ENCODE data around the gene ICE2. TPM values are rescaled to one million over a fixed set of nuclear protein-coding genes. Genes with fewer than 3 reads are reported as not detected.
A peak's percentile ranks its signal among the peaks of the same experiment; 100 is the strongest.
"Not testable (repeated sequence)": the region's sequence is repeated elsewhere in the genome, so short reads cannot be mapped to it uniquely, and the experiment has no call there.

ICE2 gene
- total and polyA plus RNA-seq, 4 experiments from 2014 or later = 46.5 to 68.4 (median 61.2) TPM

DNA sequence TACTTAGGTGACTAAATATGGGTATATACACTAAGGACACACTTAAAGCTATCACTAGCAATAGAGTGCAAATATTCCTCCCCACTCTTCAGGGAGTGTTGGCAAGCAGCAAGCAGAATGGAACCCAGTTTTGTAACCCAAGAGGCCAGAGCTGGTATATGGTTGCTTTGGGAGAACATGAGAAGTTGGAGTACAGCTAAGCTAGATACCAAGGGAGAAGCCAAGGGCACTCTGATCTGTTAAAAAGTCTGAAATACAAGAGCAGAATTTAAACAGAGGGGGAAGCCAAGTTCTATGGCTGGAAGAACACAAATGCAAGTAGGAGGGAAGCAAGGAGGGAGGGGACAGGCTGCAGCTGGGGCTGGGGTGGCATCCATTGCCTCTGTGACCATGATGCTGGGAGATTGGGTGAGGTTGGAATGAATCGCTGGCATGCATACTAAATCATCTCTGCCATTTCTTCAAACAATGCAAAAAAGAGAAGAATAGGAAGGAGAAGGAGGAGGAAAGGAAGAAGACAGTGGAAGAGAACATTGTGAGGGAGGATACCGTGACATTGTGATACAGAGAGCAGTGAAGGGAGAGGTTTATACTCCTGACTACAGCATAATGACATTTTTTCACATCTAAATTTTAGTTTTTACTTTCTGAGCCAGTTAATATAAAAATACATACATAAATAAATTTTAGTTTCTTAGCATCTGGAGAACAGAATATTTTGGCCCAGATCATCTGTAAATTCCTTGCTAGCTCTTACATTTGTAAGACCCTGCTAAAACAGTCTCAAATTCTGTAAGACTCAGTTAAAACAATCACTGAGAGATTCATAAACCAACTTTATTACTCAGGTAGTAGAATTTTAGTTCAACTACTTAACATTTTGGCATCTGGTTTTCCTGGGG, 72.2 kb downstream of the ICE2 start:
- no peaks in the 10 kb centered on the region for H3K36me3 Mint-ChIP-seq
- Histone ChIP-seq H3K27ac (ENCODE audit: low read depth, low read length) (no peak overlapping the region), H3K27me3 (ENCODE audit: insufficient read depth, low read length) (no peaks in the 10 kb centered on the region), H3K4me1 (ENCODE audit: insufficient read depth, low read length) (peaks cover 19% of the 10 kb centered on the region), H3K9me3 (ENCODE audit: control insufficient read depth in 1 of 2, low read length in 2 of 2) (no peaks in the 10 kb centered on the region), H3K36me3 (ENCODE audit: insufficient read depth, low read length) (no peaks in the 10 kb centered on the region), H3K4me3 (ENCODE audit: low read length in 2 of 2) (no peak overlapping the region)
- no peak for DNase-seq
- H3K4me3 Mint-ChIP-seq = no peak overlapping the region
- H3K4me1 Mint-ChIP-seq = peaks cover 11 to 21% (median 14%) of the 10 kb centered on the region in 4 donors
- CTCF ChIA-PET (ENCODE audit: partially characterized antibody) = interaction anchor here (1.2 kb wide), 1 partner anchor 48 kb away, joined by 3 read pairs; no protein-coding TSS in a partner anchor
- POLR2A ChIA-PET (ENCODE audit: partially characterized antibody) = interaction anchor here (6.5 kb wide), 1 partner anchor 9 kb away, joined by 68 read pairs; the partner anchor contains the start of gene ANXA2
- H3K27me3 Mint-ChIP-seq = no peaks in the 10 kb centered on the region
- no peaks in the 10 kb centered on the region for H3K9me3 Mint-ChIP-seq
- H3K27ac Mint-ChIP-seq = peak overlapping the region in 2 of 7 donors; percentile 38 to 43
- intact Hi-C loops (cut with micrococcal nuclease) = no loop called here

DNA sequence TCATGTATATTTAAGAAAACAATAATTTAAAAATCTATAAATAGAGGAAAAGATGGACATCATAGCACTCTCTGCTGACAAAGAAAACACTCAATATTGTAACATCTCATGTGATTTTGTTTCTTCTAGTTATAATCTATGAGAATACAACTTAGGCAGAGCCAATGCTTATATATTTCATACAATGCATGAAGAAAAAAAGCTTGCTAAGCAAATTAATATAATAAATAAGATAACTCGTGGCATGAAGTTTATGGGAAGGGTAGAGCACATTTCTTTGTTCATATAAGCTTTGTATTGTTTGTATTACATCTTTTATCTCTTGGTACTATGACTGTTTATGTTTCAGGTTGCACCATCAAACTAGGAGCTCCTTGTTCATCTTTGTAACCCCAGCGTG, 73.5 kb downstream of the ICE2 start:
- Mint-ChIP-seq H3K9me3 (no peaks in the 10 kb centered on the region), H3K27ac (no peak overlapping the region), H3K27me3 (no peaks in the 10 kb centered on the region), H3K36me3 (no peaks in the 10 kb centered on the region), H3K4me3 (no peak overlapping the region), H3K4me1 (peaks cover 11 to 21% (median 14%) of the 10 kb centered on the region in 4 donors)
- CTCF ChIA-PET (ENCODE audit: partially characterized antibody) = interaction anchor here (1.2 kb wide), 1 partner anchor 46 kb away, joined by 3 read pairs; no protein-coding TSS in a partner anchor
- Histone ChIP-seq H3K36me3 (ENCODE audit: insufficient read depth, low read length) (no peaks in the 10 kb centered on the region), H3K27ac (ENCODE audit: low read depth, low read length) (no peak overlapping the region), H3K27me3 (ENCODE audit: insufficient read depth, low read length) (no peaks in the 10 kb centered on the region), H3K9me3 (ENCODE audit: control insufficient read depth in 1 of 2, low read length in 2 of 2) (no peaks in the 10 kb centered on the region), H3K4me3 (ENCODE audit: low read length in 2 of 2) (no peak overlapping the region), H3K4me1 (ENCODE audit: insufficient read depth, low read length) (peaks cover 19% of the 10 kb centered on the region)
- POLR2A ChIA-PET (ENCODE audit: partially characterized antibody) = interaction anchor here (6.5 kb wide), 1 partner anchor 7 kb away, joined by 68 read pairs; the partner anchor contains the start of gene ANXA2
- no peak for DNase-seq
- intact Hi-C loops (cut with micrococcal nuclease) = no loop called here

- POLR2A ChIA-PET (ENCODE audit: partially characterized antibody); DNase-seq; H3K9me3 Mint-ChIP-seq; H3K27me3 Mint-ChIP-seq; H3K36me3 Mint-ChIP-seq; CTCF ChIA-PET (ENCODE audit: partially characterized antibody); H3K4me3 Mint-ChIP-seq; H3K36me3 ChIP-seq (ENCODE audit: insufficient read depth, low read length); H3K4me3 ChIP-seq (ENCODE audit: low read length in 2 of 2); H3K9me3 ChIP-seq (ENCODE audit: control insufficient read depth in 1 of 2, low read length in 2 of 2); intact Hi-C loops (cut with micrococcal nuclease); H3K27ac ChIP-seq (ENCODE audit: low read depth, low read length); H3K27me3 ChIP-seq (ENCODE audit: insufficient read depth, low read length); H3K27ac Mint-ChIP-seq: not testable (repeated sequence)
- H3K4me1 Mint-ChIP-seq = peaks cover 12 to 24% (median 17%) of the 10 kb centered on the region in 4 donors
- H3K4me1 ChIP-seq (ENCODE audit: insufficient read depth, low read length) = peaks cover 21% of the 10 kb centered on the region
Observed at GRCh38 chr15:60404351-60404750, 74.6 kb downstream of the ICE2 start.

- Mint-ChIP-seq H3K4me3 (peak overlapping the region in 1 of 8 donors; percentile 20), H3K27ac (peak overlapping the region in 3 of 7 donors; percentile 3 to 99 (median 6)), H3K27me3 (peaks cover 0 to 7% of the 10 kb centered on the region in 2 donors), H3K36me3 (peaks cover 3 to 23% of the 10 kb centered on the region in 2 donors), H3K9me3 (peaks cover 0 to 11% (median 2%) of the 10 kb centered on the region in 8 donors), H3K4me1 (peaks cover 14 to 34% (median 24%) of the 10 kb centered on the region in 4 donors)
- intact Hi-C loops (cut with micrococcal nuclease) = no loop called here
- Histone ChIP-seq H3K36me3 (ENCODE audit: insufficient read depth, low read length) (no peaks in the 10 kb centered on the region), H3K4me1 (ENCODE audit: insufficient read depth, low read length) (peaks cover 30% of the 10 kb centered on the region), H3K9me3 (ENCODE audit: control insufficient read depth in 1 of 2, low read length in 2 of 2) (no peaks in the 10 kb centered on the region), H3K27ac (ENCODE audit: low read depth, low read length) (no peak overlapping the region), H3K4me3 (ENCODE audit: low read length in 2 of 2) (no peak overlapping the region), H3K27me3 (ENCODE audit: insufficient read depth, low read length) (no peaks in the 10 kb centered on the region)
- CTCF ChIA-PET (ENCODE audit: partially characterized antibody) = interaction anchor here (1.5 kb wide), 1 partner anchor 184 kb away, joined by 3 read pairs; no protein-coding TSS in a partner anchor
- POLR2A ChIA-PET (ENCODE audit: partially characterized antibody) = interaction anchor here (0.7 kb wide), 1 partner anchor 37 kb away, joined by 5 read pairs; no protein-coding TSS in a partner anchor
- no peak for DNase-seq
Observed at GRCh38 chr15:60400944-60401343, 78.0 kb downstream of the ICE2 start.

GRCh38 chr15:60399931-60400330, 79.0 kb downstream of the ICE2 start:
- POLR2A ChIA-PET (ENCODE audit: partially characterized antibody) = interaction anchor here (3.7 kb wide), 1 partner anchor 9 kb away, joined by 68 read pairs; no protein-coding TSS in a partner anchor
- H3K36me3 Mint-ChIP-seq = peaks cover 3 to 30% of the 10 kb centered on the region in 2 donors
- CTCF ChIA-PET (ENCODE audit: partially characterized antibody) = interaction anchor here (0.8 kb wide), 2 partner anchors 9 to 40 kb away, joined by 3 read pairs; no protein-coding TSS in a partner anchor
- DNase-seq = no peak
- intact Hi-C loops (cut with micrococcal nuclease) = loop anchor here (10.0 kb wide), 1 partner anchor 185 kb away; no protein-coding TSS in a partner anchor
- peak overlapping the region in 3 of 8 donors; percentile 13 to 94 (median 91) for H3K4me3 Mint-ChIP-seq
- peak overlapping the region in 5 of 7 donors; percentile 95 to 99 (median 98) for H3K27ac Mint-ChIP-seq
- Histone ChIP-seq H3K27ac (ENCODE audit: low read depth, low read length) (no peak overlapping the region), H3K36me3 (ENCODE audit: insufficient read depth, low read length) (no peaks in the 10 kb centered on the region), H3K4me3 (ENCODE audit: low read length in 2 of 2) (no peak overlapping the region), H3K9me3 (ENCODE audit: control insufficient read depth in 1 of 2, low read length in 2 of 2) (no peaks in the 10 kb centered on the region), H3K27me3 (ENCODE audit: insufficient read depth, low read length) (no peaks in the 10 kb centered on the region), H3K4me1 (ENCODE audit: insufficient read depth, low read length) (peaks cover 40% of the 10 kb centered on the region)
- H3K9me3 Mint-ChIP-seq = peaks cover 0 to 11% (median 2%) of the 10 kb centered on the region in 8 donors
- peaks cover 0 to 7% of the 10 kb centered on the region in 2 donors for H3K27me3 Mint-ChIP-seq
- H3K4me1 Mint-ChIP-seq = peaks cover 16 to 44% (median 31%) of the 10 kb centered on the region in 4 donors

- Mint-ChIP-seq H3K4me1 (peaks cover 18 to 50% (median 36%) of the 10 kb centered on the region in 4 donors), H3K9me3 (peaks cover 0 to 11% (median 2%) of the 10 kb centered on the region in 8 donors), H3K27ac (peak overlapping the region; percentile 94 to 100 (median 98)), H3K36me3 (peaks cover 6 to 30% of the 10 kb centered on the region in 2 donors), H3K4me3 (peak overlapping the region; percentile 87 to 94 (median 92)), H3K27me3 (peaks cover 0 to 7% of the 10 kb centered on the region in 2 donors)
- ChIA-PET POLR2A (ENCODE audit: partially characterized antibody) (interaction anchor here (0.5 to 3.7 kb wide), 13 partner anchors 9 to 596 kb away, joined by 3 to 68 read pairs (median 6); partner anchors contain the start of gene ICE2), CTCF (ENCODE audit: partially characterized antibody) (interaction anchor here (0.8 to 1.0 kb wide), 3 partner anchors 10 to 40 kb away, joined by 3 read pairs; no protein-coding TSS in a partner anchor)
- H3K4me1 ChIP-seq (ENCODE audit: insufficient read depth, low read length) = peaks cover 45% of the 10 kb centered on the region
- H3K36me3 ChIP-seq (ENCODE audit: insufficient read depth, low read length) = no peaks in the 10 kb centered on the region
- DNase-seq = peak in 1 of 5 donors; percentile 24
- H3K9me3 ChIP-seq (ENCODE audit: control insufficient read depth in 1 of 2, low read length in 2 of 2) = no peaks in the 10 kb centered on the region
- intact Hi-C loops (cut with micrococcal nuclease) = loop anchor here (10.0 kb wide), 1 partner anchor 185 kb away; no protein-coding TSS in a partner anchor
- H3K4me3 ChIP-seq (ENCODE audit: low read length in 2 of 2) = peak overlapping the region in 1 of 2 donors; percentile 86
- H3K27ac ChIP-seq (ENCODE audit: low read depth, low read length) = no peak overlapping the region
- no peaks in the 10 kb centered on the region for H3K27me3 ChIP-seq (ENCODE audit: insufficient read depth, low read length)
Observed at GRCh38 chr15:60399246-60399915, 79.6 kb downstream of the ICE2 start.
